PFSK-1 (cell line): ENCODE results near the gene CD160.

Experiments
- FOXP2 ChIP-seq: optimal IDR thresholded peaks from 2 replicates; pipeline ENCODE3; 2011; ENCODE audit warnings: borderline replicate concordance, control low read depth, inconsistent platforms; ENCODE audit not compliant: insufficient read depth; ENCODE audit errors: extremely low read length, extremely low read depth
- POLR2AphosphoS5 ChIP-seq: IDR thresholded peaks from 2 replicates; pipeline ENCODE4 v1.6.1; 2012; ENCODE audit warnings: low read depth, mild to moderate bottlenecking, control low read depth, low read length, moderate library complexity
- SIN3A ChIP-seq: IDR thresholded peaks from 2 replicates; pipeline ENCODE4 v1.6.1; 2012; ENCODE audit warnings: mild to moderate bottlenecking, low read length, moderate library complexity, borderline replicate concordance; ENCODE audit not compliant: insufficient read depth
- TAF1 ChIP-seq: IDR thresholded peaks from 2 replicates; pipeline ENCODE4 v1.6.1; 2012; ENCODE audit warnings: low read length, control low read depth, borderline replicate concordance; ENCODE audit not compliant: insufficient read depth
- TF ChIP-seq, protein P1 (sequence below), 2 experiments: IDR thresholded peaks; 2 replicates each; pipeline versions ENCODE4 v1.6.1 to v1.8.0; 2011 to 2012; ENCODE audit warnings: low read depth in 2 of 2, low read length in 2 of 2, control low read depth in 1 of 2, inconsistent platforms in 1 of 2, mild to moderate bottlenecking in 1 of 2, moderate library complexity in 1 of 2; ENCODE audit not compliant: insufficient read depth in 1 of 2

DNA sequence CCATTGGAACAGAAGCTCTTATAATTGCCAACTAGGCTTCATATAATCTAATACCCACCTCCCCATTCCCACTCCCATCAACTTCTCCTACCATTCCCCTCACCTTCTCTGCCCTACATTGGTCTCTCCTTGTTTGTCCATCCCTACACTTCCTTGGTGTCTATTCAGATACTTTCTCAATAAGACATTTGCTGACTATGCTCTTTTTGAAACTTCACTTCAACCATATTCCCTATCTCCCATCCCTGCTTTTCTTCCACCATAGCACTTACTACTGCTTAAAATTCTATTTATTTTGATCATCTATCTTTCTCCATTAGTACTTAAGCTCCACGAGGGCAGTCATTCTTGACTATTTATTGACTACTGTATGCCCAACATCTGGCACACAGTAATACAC lies 40.4 kb downstream of the CD160 start:
- TF ChIP-seq, protein P1, sequence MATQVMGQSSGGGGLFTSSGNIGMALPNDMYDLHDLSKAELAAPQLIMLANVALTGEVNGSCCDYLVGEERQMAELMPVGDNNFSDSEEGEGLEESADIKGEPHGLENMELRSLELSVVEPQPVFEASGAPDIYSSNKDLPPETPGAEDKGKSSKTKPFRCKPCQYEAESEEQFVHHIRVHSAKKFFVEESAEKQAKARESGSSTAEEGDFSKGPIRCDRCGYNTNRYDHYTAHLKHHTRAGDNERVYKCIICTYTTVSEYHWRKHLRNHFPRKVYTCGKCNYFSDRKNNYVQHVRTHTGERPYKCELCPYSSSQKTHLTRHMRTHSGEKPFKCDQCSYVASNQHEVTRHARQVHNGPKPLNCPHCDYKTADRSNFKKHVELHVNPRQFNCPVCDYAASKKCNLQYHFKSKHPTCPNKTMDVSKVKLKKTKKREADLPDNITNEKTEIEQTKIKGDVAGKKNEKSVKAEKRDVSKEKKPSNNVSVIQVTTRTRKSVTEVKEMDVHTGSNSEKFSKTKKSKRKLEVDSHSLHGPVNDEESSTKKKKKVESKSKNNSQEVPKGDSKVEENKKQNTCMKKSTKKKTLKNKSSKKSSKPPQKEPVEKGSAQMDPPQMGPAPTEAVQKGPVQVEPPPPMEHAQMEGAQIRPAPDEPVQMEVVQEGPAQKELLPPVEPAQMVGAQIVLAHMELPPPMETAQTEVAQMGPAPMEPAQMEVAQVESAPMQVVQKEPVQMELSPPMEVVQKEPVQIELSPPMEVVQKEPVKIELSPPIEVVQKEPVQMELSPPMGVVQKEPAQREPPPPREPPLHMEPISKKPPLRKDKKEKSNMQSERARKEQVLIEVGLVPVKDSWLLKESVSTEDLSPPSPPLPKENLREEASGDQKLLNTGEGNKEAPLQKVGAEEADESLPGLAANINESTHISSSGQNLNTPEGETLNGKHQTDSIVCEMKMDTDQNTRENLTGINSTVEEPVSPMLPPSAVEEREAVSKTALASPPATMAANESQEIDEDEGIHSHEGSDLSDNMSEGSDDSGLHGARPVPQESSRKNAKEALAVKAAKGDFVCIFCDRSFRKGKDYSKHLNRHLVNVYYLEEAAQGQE (IDR thresholded peaks at IDR 0.05; ENCODE audit: insufficient read depth in 1 of 2, low read depth in 2 of 2, low read length in 2 of 2) = no peak
- TF ChIP-seq POLR2AphosphoS5 = no peak
- TF ChIP-seq SIN3A = no peak
- TF ChIP-seq FOXP2 = no peak
- TF ChIP-seq TAF1 = no peak
